GM12878 (cell line): Measurements from ENCODE around the gene TRPC1. TPM values are rescaled to one million over a fixed set of nuclear protein-coding genes. Genes with fewer than 3 reads are reported as not detected.

Source experiments
- GATAD2B ChIP-seq: fragments of 450-650 bp; conservative IDR thresholded peaks from 2 replicates; pipeline ENCODE4 v1.6.1; 2017; ENCODE audit warnings: low read depth, mild to moderate bottlenecking, moderate library complexity
- RUNX3 ChIP-seq: IDR thresholded peaks from 2 replicates; pipeline ENCODE4 v1.6.1; 2012; ENCODE audit warnings: low read length, inconsistent platforms
- polyA plus RNA-seq, 11 experiments: library from polyadenylated mRNA; depleted of rRNA in 4 of 11; unstranded in 6 of 11; stranded (reverse) in 5 of 11; fragments of >200 nt; fragmentation: Nextera tagmentation in 4 of 11; fragmentation: Illumina TruSeq in 1 of 11; extraction: Ambion mirVana in 4 of 11; extraction: Trizol in 1 of 11; gene quantifications; 1 replicate in 1 of 11; 2 replicates in 10 of 11; pipeline versions ENCODE4 v1.2.1 to v1.2.3, GENCODE V29; 2011 to 2016; ENCODE audit warnings: inconsistent platforms in 2 of 11, missing spikeins in 2 of 11, low read depth in 1 of 11
- total RNA-seq, 4 experiments: library from RNA; depleted of rRNA in 3 of 4; stranded (reverse); fragments of >200 nt in 3 of 4; fragmentation: Illumina TruSeq in 1 of 4; extraction: Trizol in 1 of 4; gene quantifications; 2 replicates each; pipeline versions ENCODE4 v1.2.1 to v1.2.3, GENCODE V29; 2013 to 2021
- TF ChIP-seq, protein P1 (sequence below): fragments of 450-650 bp; formaldehyde crosslinking; IDR thresholded peaks from 2 replicates; pipeline ENCODE4 v1.5.0; 2022; ENCODE audit warnings: mild to moderate bottlenecking, missing genetic modification characterization
- TF ChIP-seq, protein P2 (sequence below): fragments of 450-650 bp; IDR thresholded peaks from 2 replicates; pipeline ENCODE4 v1.6.1; 2016; ENCODE audit warnings: mild to moderate bottlenecking, moderate library complexity, borderline replicate concordance
- TF ChIP-seq, protein P3 (sequence below): IDR thresholded peaks from 2 replicates; pipeline ENCODE4 v1.6.1; 2012; ENCODE audit warnings: mild to moderate bottlenecking, low read depth, low read length
- TF ChIP-seq, protein P4 (sequence below): fragments of 450-650 bp; formaldehyde crosslinking; IDR thresholded peaks from 2 replicates; pipeline ENCODE4 v1.4.0; 2020; ENCODE audit warnings: mild to moderate bottlenecking, moderate library complexity

The TRPC1 gene
- total and polyA plus RNA-seq, 10 of the 15 experiments (the other 5 are each of a cell fraction or from before 2014, with no cell fraction given), result 0.05 to 2.9 (median 0.17) TPM

DNA sequence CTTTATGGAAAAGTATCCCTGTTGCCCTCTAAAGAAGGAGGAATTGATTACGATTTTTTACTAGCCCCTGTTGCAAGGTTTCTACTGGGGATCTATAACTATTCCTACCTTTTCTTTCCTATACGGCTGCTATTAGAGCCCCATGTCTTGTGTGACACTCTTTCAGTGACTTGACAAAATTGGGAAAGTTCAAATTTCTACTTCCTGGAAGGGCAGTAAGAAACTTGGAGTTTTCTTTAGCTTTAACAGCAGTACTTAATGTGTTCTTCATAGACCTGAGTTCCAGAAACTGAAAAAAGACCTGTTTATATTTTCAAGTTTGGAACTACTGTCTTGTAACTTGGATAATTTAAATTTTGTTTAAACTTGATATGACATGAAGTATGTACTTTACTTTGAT, 54.7 kb downstream of the TRPC1 start (continued):
- TF ChIP-seq, protein P1, sequence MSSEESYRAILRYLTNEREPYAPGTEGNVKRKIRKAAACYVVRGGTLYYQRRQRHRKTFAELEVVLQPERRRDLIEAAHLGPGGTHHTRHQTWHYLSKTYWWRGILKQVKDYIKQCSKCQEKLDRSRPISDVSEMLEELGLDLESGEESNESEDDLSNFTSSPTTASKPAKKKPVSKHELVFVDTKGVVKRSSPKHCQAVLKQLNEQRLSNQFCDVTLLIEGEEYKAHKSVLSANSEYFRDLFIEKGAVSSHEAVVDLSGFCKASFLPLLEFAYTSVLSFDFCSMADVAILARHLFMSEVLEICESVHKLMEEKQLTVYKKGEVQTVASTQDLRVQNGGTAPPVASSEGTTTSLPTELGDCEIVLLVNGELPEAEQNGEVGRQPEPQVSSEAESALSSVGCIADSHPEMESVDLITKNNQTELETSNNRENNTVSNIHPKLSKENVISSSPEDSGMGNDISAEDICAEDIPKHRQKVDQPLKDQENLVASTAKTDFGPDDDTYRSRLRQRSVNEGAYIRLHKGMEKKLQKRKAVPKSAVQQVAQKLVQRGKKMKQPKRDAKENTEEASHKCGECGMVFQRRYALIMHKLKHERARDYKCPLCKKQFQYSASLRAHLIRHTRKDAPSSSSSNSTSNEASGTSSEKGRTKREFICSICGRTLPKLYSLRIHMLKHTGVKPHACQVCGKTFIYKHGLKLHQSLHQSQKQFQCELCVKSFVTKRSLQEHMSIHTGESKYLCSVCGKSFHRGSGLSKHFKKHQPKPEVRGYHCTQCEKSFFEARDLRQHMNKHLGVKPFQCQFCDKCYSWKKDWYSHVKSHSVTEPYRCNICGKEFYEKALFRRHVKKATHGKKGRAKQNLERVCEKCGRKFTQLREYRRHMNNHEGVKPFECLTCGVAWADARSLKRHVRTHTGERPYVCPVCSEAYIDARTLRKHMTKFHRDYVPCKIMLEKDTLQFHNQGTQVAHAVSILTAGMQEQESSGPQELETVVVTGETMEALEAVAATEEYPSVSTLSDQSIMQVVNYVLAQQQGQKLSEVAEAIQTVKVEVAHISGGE (CRISPR knock-in tag), result no peak
- no peak for TF ChIP-seq RUNX3
- TF ChIP-seq, protein P2, sequence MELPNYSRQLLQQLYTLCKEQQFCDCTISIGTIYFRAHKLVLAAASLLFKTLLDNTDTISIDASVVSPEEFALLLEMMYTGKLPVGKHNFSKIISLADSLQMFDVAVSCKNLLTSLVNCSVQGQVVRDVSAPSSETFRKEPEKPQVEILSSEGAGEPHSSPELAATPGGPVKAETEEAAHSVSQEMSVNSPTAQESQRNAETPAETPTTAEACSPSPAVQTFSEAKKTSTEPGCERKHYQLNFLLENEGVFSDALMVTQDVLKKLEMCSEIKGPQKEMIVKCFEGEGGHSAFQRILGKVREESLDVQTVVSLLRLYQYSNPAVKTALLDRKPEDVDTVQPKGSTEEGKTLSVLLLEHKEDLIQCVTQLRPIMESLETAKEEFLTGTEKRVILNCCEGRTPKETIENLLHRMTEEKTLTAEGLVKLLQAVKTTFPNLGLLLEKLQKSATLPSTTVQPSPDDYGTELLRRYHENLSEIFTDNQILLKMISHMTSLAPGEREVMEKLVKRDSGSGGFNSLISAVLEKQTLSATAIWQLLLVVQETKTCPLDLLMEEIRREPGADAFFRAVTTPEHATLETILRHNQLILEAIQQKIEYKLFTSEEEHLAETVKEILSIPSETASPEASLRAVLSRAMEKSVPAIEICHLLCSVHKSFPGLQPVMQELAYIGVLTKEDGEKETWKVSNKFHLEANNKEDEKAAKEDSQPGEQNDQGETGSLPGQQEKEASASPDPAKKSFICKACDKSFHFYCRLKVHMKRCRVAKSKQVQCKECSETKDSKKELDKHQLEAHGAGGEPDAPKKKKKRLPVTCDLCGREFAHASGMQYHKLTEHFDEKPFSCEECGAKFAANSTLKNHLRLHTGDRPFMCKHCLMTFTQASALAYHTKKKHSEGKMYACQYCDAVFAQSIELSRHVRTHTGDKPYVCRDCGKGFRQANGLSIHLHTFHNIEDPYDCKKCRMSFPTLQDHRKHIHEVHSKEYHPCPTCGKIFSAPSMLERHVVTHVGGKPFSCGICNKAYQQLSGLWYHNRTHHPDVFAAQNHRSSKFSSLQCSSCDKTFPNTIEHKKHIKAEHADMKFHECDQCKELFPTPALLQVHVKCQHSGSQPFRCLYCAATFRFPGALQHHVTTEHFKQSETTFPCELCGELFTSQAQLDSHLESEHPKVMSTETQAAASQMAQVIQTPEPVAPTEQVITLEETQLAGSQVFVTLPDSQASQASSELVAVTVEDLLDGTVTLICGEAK, result no peak
- TF ChIP-seq, protein P3, sequence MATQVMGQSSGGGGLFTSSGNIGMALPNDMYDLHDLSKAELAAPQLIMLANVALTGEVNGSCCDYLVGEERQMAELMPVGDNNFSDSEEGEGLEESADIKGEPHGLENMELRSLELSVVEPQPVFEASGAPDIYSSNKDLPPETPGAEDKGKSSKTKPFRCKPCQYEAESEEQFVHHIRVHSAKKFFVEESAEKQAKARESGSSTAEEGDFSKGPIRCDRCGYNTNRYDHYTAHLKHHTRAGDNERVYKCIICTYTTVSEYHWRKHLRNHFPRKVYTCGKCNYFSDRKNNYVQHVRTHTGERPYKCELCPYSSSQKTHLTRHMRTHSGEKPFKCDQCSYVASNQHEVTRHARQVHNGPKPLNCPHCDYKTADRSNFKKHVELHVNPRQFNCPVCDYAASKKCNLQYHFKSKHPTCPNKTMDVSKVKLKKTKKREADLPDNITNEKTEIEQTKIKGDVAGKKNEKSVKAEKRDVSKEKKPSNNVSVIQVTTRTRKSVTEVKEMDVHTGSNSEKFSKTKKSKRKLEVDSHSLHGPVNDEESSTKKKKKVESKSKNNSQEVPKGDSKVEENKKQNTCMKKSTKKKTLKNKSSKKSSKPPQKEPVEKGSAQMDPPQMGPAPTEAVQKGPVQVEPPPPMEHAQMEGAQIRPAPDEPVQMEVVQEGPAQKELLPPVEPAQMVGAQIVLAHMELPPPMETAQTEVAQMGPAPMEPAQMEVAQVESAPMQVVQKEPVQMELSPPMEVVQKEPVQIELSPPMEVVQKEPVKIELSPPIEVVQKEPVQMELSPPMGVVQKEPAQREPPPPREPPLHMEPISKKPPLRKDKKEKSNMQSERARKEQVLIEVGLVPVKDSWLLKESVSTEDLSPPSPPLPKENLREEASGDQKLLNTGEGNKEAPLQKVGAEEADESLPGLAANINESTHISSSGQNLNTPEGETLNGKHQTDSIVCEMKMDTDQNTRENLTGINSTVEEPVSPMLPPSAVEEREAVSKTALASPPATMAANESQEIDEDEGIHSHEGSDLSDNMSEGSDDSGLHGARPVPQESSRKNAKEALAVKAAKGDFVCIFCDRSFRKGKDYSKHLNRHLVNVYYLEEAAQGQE, result no peak
- TF ChIP-seq, protein P4, sequence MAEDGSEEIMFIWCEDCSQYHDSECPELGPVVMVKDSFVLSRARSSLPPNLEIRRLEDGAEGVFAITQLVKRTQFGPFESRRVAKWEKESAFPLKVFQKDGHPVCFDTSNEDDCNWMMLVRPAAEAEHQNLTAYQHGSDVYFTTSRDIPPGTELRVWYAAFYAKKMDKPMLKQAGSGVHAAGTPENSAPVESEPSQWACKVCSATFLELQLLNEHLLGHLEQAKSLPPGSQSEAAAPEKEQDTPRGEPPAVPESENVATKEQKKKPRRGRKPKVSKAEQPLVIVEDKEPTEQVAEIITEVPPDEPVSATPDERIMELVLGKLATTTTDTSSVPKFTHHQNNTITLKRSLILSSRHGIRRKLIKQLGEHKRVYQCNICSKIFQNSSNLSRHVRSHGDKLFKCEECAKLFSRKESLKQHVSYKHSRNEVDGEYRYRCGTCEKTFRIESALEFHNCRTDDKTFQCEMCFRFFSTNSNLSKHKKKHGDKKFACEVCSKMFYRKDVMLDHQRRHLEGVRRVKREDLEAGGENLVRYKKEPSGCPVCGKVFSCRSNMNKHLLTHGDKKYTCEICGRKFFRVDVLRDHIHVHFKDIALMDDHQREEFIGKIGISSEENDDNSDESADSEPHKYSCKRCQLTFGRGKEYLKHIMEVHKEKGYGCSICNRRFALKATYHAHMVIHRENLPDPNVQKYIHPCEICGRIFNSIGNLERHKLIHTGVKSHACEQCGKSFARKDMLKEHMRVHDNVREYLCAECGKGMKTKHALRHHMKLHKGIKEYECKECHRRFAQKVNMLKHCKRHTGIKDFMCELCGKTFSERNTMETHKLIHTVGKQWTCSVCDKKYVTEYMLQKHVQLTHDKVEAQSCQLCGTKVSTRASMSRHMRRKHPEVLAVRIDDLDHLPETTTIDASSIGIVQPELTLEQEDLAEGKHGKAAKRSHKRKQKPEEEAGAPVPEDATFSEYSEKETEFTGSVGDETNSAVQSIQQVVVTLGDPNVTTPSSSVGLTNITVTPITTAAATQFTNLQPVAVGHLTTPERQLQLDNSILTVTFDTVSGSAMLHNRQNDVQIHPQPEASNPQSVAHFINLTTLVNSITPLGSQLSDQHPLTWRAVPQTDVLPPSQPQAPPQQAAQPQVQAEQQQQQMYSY (CRISPR knock-in tag), result no peak
- no peak for TF ChIP-seq GATAD2B
